GM15510 (cell line): ENCODE results near the gene RNF222.

Source experiments
- POLR2A ChIP-seq: IDR thresholded peaks from 3 replicates; pipeline ENCODE4 v1.6.1; 2011; ENCODE audit warnings: borderline replicate concordance; ENCODE audit not compliant: insufficient read length; ENCODE audit errors: extremely low read depth

Gene RNF222

DNA sequence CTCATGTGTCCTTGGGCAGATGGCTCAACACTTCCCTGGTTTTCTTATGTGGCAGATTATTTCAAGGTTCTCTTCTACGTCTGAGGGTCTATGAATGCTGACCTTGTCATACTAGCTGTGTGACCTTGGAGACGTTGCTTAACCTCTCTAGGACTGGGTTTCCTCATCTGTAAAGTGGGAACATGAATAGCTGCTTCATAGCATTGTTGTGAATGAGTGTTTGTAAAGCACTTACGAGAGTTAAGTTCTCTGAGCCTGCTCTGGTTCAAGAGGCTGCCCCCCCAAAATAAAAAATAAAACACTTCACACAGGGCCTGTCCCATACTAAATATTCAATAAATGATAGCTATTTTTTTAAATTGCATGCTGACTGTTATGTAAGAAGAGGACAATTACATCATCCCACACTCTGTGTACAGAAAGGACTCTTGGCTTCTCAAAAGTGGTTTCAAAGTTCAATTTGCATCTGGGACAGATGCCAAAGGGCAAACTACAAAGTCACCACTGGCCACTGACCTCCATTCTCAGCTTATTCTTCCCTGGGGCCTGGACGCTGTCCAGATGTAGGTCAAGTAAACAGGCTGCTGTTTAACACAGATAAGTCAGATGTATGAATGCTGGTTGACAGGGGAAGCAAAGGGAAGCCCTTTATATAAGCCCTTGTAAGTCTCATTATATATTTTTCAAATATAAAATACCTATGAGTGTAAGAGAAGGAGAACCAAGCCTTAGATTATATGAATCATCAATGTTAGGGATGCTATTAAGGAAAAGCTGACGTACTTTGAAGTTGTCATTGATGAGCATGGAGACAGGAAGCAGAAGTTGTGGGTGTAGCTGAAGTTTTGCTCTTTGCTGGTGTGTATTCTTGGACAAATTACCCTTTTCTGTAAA is 22.7 kb upstream of the RNF222 start:
- no peak for TF ChIP-seq POLR2A

DNA sequence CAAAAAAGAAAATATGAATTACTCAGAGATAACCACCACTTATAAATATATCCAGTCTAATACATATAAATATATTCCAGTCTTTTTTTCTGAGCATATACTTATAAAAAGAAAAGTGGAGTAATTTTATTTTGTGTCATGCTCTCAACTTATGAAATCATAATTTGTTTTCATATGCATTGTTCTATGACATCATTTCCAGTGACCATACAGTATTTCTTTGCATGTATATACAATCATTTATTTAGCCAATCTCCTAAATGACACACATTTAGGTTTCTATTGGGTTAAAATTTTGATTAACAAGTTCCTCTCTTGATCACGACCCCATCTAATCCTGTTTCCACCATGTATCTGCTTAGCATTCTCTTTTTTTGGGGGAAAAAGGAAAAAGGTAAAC is 21.7 kb upstream of the RNF222 start:
- no peak for TF ChIP-seq POLR2A

DNA sequence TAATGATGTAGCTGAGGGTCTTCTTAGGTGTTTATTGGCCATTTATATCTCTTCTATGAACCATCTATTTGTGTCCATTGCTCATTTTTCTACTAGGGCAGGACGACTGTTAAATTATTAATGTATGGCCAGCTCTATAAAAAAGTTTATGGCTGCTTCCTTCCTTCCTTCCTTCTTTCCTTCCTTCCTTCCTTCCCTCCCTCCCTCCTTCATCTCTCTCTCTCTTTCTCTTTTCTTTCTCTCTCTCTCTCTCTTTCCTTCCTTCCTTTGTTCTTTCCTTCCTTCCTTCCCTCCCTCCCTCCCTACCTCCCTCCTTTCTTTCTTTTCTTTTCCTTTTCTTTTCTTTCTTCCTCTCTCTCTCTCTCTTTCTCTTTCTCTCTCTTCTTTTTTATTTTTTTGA is 20.8 kb upstream of the RNF222 start:
- TF ChIP-seq POLR2A: no peak

DNA sequence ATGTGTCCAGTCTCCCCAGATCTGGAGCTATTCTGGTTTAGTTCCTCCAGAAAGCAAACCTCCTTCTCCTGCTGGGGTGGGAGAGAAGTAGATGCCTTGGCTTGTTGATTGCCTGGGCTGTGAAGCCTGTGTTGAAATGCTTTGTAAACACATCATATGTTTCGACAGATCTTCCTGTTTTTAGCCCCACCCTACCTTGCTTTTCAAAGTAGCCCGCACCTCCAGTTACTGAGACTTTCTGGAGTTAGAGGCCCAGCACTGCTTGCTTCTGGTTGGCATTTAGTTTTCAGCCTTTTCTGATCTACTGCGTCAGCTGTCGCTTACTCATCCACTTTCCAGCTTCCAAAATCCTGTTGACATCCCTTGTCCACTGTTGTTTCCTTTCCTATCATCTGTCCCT is 20.2 kb upstream of the RNF222 start:
- no peak for TF ChIP-seq POLR2A

DNA sequence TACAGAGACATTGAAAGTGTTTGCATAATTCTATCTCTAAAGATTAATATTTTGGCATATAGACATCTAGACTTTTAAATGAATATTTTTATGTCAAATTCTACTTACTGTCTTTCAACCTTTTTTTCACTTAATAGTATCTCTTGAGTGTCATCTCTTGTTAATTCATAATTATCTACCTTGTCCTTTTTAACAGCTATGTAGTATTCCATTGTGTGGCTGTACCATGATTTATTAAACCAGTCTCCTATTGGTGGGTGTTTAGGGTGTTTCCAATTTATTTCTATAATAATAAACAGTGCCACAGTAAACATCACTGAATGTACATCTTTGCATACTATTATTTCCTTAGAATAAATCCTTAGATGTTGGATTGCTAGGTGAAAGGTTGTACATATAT is 16.3 kb upstream of the RNF222 start:
- TF ChIP-seq POLR2A: no peak

DNA sequence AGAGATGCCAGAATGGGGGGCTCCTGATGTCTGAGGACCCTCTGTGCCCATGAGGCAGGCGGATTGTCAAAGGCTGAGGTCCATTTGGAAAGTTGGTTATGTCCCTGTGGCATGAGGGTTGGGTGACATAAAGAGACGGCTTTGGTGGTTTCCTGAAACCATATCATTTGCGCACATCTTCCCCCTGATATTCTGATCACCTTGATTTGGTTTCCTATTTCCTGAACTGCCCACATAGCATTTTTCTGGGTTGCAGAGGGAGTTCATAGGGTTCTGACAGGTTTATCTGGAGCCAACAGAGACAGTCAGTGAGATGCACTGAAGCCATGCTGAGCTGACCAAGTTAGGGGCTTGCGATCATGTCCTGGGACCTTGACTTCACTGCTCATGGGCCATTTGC is 15.7 kb upstream of the RNF222 start:
- no peak for TF ChIP-seq POLR2A

DNA sequence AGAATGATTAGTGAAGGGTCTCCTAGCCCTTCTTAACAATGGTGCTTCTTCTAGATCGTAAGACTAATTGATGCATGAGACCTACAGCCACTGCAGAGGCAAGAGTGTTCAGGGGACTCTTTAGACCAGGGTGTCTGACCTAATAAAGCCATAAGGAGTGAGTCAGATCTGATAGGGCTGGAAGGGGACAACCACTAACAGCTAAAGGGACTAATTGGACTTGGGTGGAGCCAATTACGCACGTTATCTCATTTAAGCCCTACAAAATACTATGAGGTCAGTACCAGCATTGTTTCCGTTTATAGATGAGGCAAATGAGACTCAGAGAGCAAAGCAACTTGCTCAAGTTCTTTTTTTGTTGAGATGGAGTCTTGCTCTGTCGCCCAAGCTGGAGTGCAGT is 14.5 kb upstream of the RNF222 start:
- TF ChIP-seq POLR2A: no peak

DNA sequence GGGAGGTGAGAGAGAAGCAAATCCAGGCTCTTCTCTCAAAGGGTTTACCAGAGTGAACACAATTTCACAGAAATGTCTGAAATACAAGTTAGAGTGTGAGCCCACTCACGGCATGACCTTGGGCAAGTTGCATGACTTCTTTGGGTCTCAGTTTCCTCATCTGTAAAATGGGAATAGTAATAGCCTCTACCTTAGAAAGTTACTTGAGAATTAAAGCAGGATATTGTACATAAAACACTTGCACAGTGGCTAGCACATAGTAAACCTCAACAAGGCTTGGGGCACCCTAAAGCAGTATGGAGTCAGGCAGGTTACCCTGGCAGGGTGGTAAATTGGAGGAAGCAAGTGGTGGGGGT is 13.2 kb upstream of the RNF222 start:
- no peak for TF ChIP-seq POLR2A

DNA sequence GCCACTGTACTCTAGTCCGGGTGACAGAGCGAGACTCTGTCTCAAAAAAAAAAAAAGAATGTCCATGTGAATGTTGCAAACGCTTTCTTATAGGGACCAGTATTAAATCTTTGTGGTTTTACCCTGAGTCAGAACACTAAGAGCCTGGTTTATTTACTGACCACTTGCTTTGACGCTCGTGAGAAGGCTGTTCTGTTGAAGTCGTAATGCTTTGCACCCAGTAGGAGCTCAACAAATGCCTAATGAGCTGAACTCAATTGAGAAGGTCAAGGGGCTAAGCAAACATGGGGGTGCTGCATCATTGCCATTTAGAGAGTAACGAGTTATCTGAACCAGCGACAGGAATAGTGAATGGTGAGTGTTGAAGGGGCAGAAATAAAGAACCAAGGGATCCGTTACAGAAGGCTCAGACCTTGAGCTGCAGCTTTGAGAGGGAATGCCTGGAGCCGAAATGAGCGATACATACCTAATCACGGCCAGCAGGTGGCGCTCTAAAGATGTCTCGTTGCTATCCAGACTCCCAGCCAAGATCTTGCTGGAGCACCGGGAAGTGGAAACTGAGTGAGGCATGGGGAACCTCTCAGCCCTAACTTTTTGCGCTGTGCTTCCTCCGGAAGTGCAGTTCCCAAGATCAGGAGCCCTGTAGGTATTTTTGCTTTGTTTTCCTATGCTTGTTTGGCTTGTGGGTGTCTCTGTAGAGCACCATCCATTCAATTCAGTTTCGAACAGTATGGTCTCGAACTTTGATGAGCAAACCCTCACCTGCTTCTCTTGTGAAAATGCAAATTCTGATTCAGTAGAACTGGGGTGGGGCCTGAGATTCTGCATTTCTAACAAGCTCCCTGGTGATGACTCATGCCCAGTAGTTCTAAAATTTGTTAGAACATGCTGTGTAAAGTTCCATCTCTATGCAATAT is 12.6 kb upstream of the RNF222 start:
- TF ChIP-seq POLR2A: no peak

DNA sequence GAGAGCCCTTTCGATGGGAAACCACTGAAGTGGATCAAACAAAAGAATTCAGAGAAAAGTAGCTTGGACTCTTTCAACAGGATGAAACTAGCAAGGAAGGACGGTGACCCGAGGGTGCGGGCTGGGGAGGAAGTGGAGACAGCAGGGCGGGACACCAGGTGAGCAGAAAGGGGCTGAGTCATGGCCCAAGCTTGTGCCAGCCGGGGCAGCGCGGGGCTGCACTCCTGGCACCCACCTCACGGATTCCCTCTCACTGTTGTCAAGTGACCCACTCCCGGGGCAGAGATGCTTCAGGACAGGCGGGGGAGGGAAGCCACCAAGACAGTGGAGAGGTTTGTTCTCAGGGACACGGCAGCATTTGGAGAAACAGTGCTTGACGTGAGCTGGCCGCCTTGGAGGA is 10.7 kb upstream of the RNF222 start:
- no peak for TF ChIP-seq POLR2A

DNA sequence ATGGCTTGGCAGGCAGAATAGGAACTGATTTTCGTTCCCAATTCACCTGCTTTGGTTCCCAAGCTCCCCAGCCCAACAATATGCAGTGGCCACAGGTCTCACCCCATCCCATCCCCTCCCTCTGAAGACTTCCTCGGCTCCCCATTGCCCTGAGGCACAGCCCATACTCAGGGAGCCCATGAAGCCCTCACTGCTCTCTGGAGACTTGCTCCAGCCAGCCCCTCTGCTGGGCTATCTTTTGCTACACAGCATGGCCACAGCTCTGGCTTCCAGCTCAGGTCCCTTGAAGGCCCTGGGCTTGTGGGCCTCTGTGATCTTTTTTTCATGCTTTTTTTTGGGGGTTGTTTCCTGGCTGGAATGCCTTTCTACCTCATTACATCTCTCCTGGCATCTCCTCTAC is 8.5 kb upstream of the RNF222 start:
- TF ChIP-seq POLR2A: no peak

DNA sequence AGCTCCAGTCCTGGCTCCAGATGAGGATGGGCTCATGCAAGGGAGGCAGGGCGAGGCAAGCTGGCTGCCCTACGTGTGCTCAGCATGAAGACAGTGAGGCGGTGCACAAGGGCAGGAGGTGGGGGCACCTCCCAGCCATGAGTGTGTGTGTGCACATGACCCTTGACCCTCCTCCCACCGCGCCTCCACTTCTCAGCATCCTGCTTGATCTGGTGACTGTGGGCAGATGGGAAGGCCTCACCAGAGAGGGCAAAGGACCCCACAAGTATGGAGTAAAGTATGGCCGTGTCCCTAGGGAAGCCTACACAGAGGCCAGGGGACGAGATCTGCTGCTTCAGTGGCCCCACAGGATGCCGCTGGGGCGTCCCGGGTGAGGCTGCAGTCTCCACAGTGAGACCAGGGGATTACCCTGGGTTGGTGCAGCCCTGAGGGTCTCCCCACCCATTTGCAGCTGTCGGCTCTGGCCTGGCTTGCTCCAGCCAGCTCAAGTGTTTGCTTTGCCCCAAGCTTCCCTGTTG is 7.9 kb upstream of the RNF222 start:
- TF ChIP-seq POLR2A: no peak

DNA sequence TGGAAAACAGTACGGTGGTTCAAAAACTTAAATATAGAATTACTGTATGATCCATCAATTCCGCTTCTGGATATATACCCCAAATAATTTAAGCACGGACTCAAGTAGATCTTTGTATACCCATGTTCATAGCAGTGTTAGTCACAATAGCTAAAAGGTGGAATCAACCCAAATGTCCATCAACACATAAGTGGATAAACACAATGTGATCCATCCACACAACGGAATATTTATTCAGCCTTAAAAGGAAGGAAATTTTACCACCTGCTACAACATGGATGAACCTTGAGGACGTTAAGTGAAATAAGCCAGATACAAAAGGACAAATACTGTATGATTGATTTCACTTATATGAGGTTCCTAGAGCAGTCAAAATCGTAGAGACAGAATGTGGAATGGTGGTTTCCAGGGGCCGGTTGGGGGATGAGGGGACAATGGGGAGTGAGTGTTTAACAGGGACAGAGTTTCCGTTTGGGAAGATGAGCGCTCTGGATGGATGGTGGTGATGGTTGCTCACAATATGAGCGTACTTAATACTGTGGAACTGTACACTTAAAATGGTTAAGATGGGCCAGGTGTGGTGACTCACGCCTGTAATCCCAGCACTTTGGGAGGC is 5.4 kb upstream of the RNF222 start:
- TF ChIP-seq POLR2A: no peak

DNA sequence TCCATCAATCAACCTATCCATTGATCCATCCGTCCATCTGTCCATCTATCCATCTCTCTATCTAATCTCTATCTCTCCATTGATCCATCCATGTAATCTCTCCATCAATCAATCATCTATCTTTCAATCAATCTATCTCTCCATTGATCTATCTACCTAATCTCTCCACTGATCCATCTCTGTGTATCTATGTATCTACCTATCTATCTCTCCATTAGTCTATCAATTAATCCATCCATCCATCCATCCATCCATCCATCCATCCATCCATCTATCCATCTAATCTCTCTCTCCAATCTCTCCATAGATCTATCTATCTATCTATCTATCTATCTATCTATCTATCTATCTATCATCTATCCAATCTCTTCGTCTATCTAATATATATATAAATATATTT is 3.5 kb upstream of the RNF222 start:
- no peak for TF ChIP-seq POLR2A

DNA sequence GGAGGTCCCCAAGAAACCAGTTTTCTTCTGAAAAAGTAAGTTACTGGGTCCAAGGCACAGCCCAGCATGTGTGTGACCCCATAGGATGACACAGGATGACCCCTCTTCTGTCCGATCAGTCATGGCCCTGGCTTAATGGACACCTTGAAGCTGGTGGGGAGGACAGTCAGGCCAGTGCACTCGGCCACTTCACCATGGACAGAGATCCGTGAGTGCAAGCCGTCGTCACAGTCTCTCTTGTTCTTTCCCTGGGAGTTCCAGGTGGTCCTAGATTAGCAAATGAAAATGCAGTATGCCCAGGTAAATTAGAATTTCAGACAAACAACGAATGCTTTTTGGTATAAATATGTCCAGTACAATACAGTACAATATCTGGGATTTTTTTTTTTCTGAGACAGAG is 1.4 kb upstream of the RNF222 start:
- no peak for TF ChIP-seq POLR2A
